NB4 (cell line): ENCODE results near the gene E2F8.

Source experiments
- DNase-seq: peaks from one replicate; pipeline ENCODE4 v3.0.0; 2010; ENCODE audit warnings: low read depth
- H3K4me3 ChIP-seq: one replicate; pipeline ENCODE4 v1.5.1; 2011; ENCODE audit warnings: mild to moderate bottlenecking, low read depth, low read length, moderate library complexity
- CTCF ChIP-seq: IDR thresholded peaks from one replicate; pipeline ENCODE4 v1.5.1; 2012; ENCODE audit warnings: low read depth, low read length
- MAX ChIP-seq: IDR thresholded peaks from 2 replicates; pipeline ENCODE4 v1.6.1; 2011; ENCODE audit warnings: low read depth, low read length
- MYC ChIP-seq: IDR thresholded peaks from 2 replicates; pipeline ENCODE4 v1.6.1; 2011; ENCODE audit warnings: low read depth, low read length
- POLR2A ChIP-seq: IDR thresholded peaks from 2 replicates; pipeline ENCODE4 v1.6.1; 2011; ENCODE audit warnings: mild to moderate bottlenecking; ENCODE audit not compliant: insufficient read length; ENCODE audit errors: extremely low read depth

The E2F8 gene

GRCh38 chr11:19218216-19218615 is 22.5 kb downstream of the E2F8 start:
- TF ChIP-seq CTCF = no peak
- no peak overlapping the region for H3K4me3 ChIP-seq
- DNase-seq = no peak

GRCh38 chr11:19216709-19217374 is 23.9 kb downstream of the E2F8 start:
- TF ChIP-seq POLR2A (no peak), CTCF (no peak), MYC (no peak), MAX (no peak)
- DNase-seq = no peak
- no peak overlapping the region for H3K4me3 ChIP-seq

- no peak for DNase-seq
- no peak overlapping the region for H3K4me3 ChIP-seq
- TF ChIP-seq CTCF (no peak), POLR2A (no peak), MAX (no peak), MYC (no peak)
Measured at GRCh38 chr11:19216021-19216420, 24.7 kb downstream of the E2F8 start.

GRCh38 chr11:19209617-19210370 is 31.0 kb downstream of the E2F8 start:
- no peak for DNase-seq
- TF ChIP-seq POLR2A (no peak), MAX (no peak), CTCF (no peak)
- H3K4me3 ChIP-seq = no peak overlapping the region

GRCh38 chr11:19208959-19209546 is 31.7 kb downstream of the E2F8 start:
- DNase-seq = no peak
- no peak for TF ChIP-seq CTCF
- TF ChIP-seq MAX = no peak
- TF ChIP-seq POLR2A = no peak
- no peak for TF ChIP-seq MYC
- no peak overlapping the region for H3K4me3 ChIP-seq
